NCI-H2029 (cell line): Measurements from ENCODE around the gene RFX3.
"Not testable (repeated sequence)": the region's sequence is repeated elsewhere in the genome, so short reads cannot be mapped to it uniquely, and the experiment has no call there.

Experiments used
- DNase-seq: peaks from one replicate; lab custom pipeline; 2025; lab: John Stamatoyannopoulos, UW

Gene RFX3

GRCh38 chr9:3346549-3346948, 179.3 kb downstream of the RFX3 start:
- DNase-seq, result no peak

DNA sequence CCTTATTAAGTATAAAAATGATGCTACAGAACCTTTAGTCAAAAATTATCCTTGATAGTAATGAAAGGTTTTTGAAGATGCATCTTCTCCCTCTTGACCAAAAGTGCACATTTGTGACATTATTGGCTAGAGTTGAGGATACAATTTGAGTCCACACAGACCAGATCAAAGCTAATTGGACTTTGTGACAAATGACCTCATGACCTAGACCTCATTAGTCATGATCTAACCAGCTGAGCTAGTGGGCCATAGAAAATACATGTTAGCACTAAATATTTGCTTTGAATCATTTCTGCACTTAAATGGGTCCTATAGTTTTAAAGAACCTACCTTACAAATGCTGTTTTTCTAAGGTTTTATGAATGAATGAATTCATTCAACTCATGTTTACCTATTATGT, 182.1 kb downstream of the RFX3 start:
- no peak for DNase-seq

DNA sequence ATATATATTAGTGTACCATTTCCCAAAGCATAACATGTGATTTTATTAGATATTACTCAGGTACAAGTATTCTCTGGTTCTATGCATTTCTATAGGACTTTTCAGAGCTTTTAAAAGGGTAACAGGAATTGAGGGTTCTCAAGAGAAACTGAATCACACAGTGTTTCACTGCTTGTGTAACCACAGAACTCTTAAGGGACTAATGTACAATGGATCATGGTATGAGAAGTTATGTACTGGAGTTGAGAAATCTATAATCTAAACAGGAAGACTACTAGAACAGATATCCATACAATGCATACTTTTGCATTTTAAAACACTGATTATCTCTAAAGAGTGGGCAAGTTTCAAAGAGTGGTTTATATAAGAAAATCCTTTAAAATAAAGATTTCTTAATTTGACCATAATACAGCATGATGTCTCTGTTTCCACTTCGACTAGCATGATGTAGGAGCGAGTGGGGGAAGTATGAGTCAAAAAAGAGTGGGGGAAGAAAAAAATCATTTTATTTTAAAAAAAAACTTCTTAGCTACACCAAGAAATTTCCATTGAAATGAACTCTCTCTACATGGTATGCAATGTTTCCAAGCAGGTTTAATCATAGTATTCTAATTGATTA, 183.5 kb downstream of the RFX3 start:
- DNase-seq, result no peak

GRCh38 chr9:3337515-3338225, 188.1 kb downstream of the RFX3 start:
- DNase-seq, result no peak

DNA sequence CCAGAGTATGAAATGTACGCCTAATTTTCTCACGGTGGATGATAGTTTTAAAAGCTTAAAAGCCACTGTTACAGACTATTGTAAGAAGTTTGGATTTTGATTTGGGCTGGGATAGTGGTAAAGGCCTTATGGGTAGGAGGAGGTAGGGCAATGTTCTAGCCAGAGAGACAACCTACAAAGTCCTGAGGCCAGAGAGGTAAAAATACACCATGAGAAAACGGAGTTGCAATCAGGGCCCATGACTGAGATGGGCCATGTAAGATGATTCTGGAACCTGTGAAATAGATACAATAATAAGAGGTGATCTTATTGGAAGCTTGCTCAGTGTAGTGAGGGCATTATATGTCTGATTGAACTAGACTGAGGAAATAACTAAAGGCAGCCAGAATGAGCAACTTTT, 188.8 kb downstream of the RFX3 start:
- DNase-seq, result no peak

DNA sequence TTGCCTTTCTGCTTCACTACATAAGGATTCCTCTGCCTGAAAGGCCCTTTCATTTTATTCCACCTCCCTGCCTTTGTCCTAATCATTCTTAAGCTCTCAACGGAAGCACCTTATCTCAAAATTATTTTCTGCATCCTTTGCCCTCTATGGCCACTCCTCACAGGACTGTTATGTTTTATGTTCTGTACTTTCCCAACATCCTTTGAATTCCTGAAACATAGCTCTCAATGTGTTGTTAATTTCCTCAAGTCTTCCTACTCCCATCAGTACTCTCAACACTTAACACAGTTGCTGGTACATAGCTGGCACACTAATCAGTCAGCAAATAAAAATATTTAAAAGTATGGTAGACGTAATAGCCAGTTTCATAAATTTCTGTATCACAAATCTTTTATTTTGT, 193.0 kb downstream of the RFX3 start:
- DNase-seq, result no peak

- DNase-seq, result no peak
These were observed 194.0 kb downstream of the RFX3 start for GRCh38 chr9:3331801-3332200.

- DNase-seq, result no peak
These were observed 194.9 kb downstream of the RFX3 start for GRCh38 chr9:3330792-3331420.

- no peak for DNase-seq
These were observed 196.4 kb downstream of the RFX3 start for GRCh38 chr9:3329361-3329760.

- DNase-seq, result no peak
These were observed 202.1 kb downstream of the RFX3 start for GRCh38 chr9:3323714-3324113.

GRCh38 chr9:3321186-3321585, 204.6 kb downstream of the RFX3 start:
- DNase-seq, result no peak

GRCh38 chr9:3312595-3312994, 213.2 kb downstream of the RFX3 start:
- DNase-seq, result not testable (repeated sequence)

DNA sequence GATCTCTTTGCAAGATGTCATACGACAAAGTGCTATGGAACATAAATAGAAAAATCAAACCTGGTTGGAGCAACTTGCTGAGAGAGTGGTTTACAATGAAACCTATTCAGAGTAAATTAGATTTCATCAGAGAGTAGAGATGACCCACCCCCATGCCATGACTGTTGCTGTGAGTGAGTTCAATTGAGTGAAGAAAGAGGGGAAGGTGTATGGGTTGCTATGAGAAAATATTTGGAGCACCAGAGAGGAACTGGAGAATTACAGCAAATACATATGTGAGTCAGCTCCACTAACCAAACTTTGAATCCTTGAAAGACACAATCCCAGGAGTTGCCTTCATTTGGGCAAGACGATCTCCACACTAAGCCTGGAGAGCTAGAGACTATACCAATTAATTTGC, 217.2 kb downstream of the RFX3 start:
- DNase-seq, result no peak

- DNase-seq, result not testable (repeated sequence)
These were observed 221.4 kb downstream of the RFX3 start for GRCh38 chr9:3304388-3304787.

GRCh38 chr9:3299872-3300271, 225.9 kb downstream of the RFX3 start:
- no peak for DNase-seq

DNA sequence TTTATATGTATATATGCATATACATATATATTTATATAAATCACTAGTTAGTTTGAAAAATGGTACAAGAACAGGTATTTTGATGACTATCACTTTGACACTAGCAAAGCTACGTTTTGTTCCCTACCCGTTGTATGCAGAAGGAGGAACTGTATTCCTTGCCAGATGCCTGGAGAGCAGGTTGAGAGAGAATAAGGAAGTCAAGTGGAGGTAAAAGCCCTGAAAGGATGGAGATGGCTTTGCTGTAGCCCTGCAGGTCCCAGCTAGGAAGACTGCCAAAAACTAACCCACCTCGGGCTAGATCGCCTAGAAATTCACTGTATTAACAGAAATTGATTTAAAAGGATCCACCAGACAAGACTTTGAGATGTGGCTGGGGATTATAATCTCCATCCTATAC, 229.3 kb downstream of the RFX3 start:
- no peak for DNase-seq

DNA sequence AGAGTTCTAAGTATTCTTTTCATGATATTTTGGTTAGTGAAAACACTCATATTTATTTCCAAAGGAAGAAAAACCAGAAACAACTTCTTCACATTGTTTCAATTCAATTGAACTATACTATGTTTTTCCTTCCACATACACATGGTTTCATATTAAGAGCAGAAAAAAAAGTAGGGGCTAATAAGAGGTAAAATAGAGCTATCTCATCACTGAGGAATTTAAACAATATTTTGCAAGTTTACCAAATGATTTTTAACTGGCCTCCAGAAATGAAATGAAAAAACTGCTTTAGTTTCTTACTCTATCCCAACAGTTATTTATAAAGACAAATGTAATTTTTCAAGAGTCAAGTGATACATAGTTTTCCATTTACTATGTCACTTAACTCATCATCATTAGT, 233.5 kb downstream of the RFX3 start:
- no peak for DNase-seq

GRCh38 chr9:3290231-3290840, 235.5 kb downstream of the RFX3 start:
- DNase-seq, result no peak

- no peak for DNase-seq
These were observed 237.1 kb downstream of the RFX3 start for GRCh38 chr9:3288686-3289085.

- DNase-seq, result no peak
These were observed 240.2 kb downstream of the RFX3 start for GRCh38 chr9:3285365-3286161.

DNA sequence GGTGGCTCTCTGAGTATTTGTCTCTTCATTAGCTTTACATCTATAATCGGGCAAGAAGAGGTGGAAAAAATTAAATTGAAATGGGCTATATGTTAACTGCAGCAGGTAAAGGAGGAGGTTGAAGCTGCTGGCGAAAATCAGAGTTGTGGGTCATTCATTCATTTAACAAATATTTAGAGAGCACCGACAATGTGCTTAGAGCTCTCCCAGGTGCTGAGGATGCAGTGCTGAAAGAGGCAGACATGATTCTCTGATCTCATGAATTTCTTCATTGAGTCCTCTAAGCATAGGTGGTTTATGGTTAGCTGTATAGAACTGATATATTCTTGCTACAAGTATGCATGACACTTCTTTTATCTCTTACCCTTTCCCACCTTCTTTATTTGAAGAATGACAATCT, 243.4 kb downstream of the RFX3 start:
- DNase-seq, result no peak

DNA sequence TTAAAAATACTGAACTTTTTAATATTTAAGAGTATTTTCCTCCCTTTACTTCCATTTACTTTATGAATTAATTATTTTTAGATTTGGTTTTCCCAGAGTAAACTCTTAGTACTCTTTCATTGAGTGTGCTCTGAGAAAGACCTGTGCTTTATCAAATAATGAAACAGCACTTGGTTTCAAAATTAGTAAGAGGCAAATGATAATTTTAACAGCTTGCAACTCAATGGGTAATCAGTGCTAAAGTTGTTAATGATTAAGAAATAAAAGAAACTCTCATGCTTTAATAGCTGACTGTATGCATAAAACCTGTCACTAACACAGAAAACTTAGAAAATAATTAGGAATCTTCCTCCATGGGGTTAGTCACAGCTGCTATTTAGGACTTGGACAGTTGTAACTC, 244.4 kb downstream of the RFX3 start:
- DNase-seq, result no peak
